Heart left ventricle (tissue), 16 donors: ENCODE data around the gene CDC37L1. TPM values are rescaled to one million over a fixed set of nuclear protein-coding genes. Genes with fewer than 3 reads are reported as not detected.

Experiments used
- ATAC-seq, 4 donors: fragments of 200-7000 bp; cut with Tn5 transposase; one replicate each; pipeline ENCODE4 v1.9.1; 2020 to 2022; ENCODE audit warnings: moderate library complexity in 4 of 4, mild to moderate bottlenecking in 3 of 4, moderate number of reproducible peaks in 1 of 4
- DNase-seq, 5 donors: peaks; one replicate each; pipeline ENCODE4 v3.0.0-alpha.2; 2020
- H3K27ac ChIP-seq, 12 donors: fragments of 200-600 bp; sonication (generic) in 4 of 12; one replicate each; pipeline versions ENCODE4 v1.5.0 to v1.8.0; 2016 to 2022; ENCODE audit warnings: mild to moderate bottlenecking in 2 of 12
- H3K27me3 ChIP-seq, 9 donors: fragments of 200-600 bp; sonication (generic) in 2 of 9; one replicate each; pipeline versions ENCODE4 v1.5.1 to v1.8.0; 2016 to 2022; ENCODE audit warnings: mild to moderate bottlenecking in 3 of 9
- H3K36me3 ChIP-seq, 9 donors: fragments of 200-600 bp; sonication (generic) in 2 of 9; one replicate each; pipeline versions ENCODE4 v1.5.0 to v1.8.0; 2018 to 2022; ENCODE audit warnings: mild to moderate bottlenecking in 2 of 9
- H3K4me1 ChIP-seq, 12 donors: fragments of 200-600 bp; sonication (generic) in 4 of 12; one replicate each; pipeline versions ENCODE4 v1.5.0 to v1.8.0; 2016 to 2022; ENCODE audit warnings: mild to moderate bottlenecking in 3 of 12
- H3K4me3 ChIP-seq, 12 donors: fragments of 200-600 bp; sonication (generic) in 4 of 12; one replicate each; pipeline versions ENCODE4 v1.5.0 to v1.8.0; 2017 to 2022; ENCODE audit warnings: mild to moderate bottlenecking in 9 of 12, moderate library complexity in 4 of 12
- H3K9me3 ChIP-seq, 12 donors: fragments of 200-600 bp; sonication (generic) in 4 of 12; one replicate each; pipeline versions ENCODE4 v1.5.0 to v1.8.0; 2016 to 2022; ENCODE audit warnings: mild to moderate bottlenecking in 1 of 12
- POLR2A ChIP-seq, 2 donors: fragments of 450-650 bp; IDR thresholded peaks; one replicate each; pipeline ENCODE4 v1.6.1; 2017; ENCODE audit warnings: antibody characterized with exemption in 2 of 2, mild to moderate bottlenecking in 2 of 2, moderate library complexity in 2 of 2
- WGBS, 4 donors: extraction: QIAGEN DNeasy Blood & Tissue Kit in 2 of 4; methylation state at CpG; one replicate each; pipeline versions ENCODE4 v1.1.5 to v1.1.7; 2013 to 2018; 5-methylcytosine and 5-hydroxymethylcytosine counted together
- intact Hi-C, 10 donors: fragments of 100-400 bp; cut with DNase I; formaldehyde crosslinking; loops; one replicate each; pipeline versions ENCODE4 v1.11.1 to v1.14.2; 2022
- polyA plus RNA-seq, 2 donors: library from polyadenylated mRNA; stranded (reverse); fragments of 200-250 nt; gene quantifications; one replicate each; pipeline ENCODE4 v1.2.3, GENCODE V29; 2013
- total RNA-seq, 9 donors: library from RNA; depleted of rRNA in 2 of 9; stranded (reverse); fragments of >200 nt in 2 of 9; fragmentation: NEBNext Ultra II Directional in 3 of 9; extraction: Animal tissue kit (Norgen Biotek cat#: 25700) in 3 of 9; gene quantifications; one replicate each; pipeline versions ENCODE4 v1.1.0 to v1.2.4, GENCODE V29; 2016 to 2023
- TF ChIP-seq, protein P1 (sequence below), 12 donors: fragments of 200-600 bp; sonication (generic) in 4 of 12; IDR thresholded peaks; one replicate each; pipeline versions ENCODE4 v1.5.0 to v1.8.0; 2018 to 2022; ENCODE audit warnings: antibody characterized with exemption in 12 of 12, mild to moderate bottlenecking in 5 of 12
- donor health status: ischemic (EF 13 %, LVEDD 7.1; RV severe dilation, severe dysfunction).
- donor health status: healthy with polysubstance abuse.
- donor health status: DM: no; HTN: yes; CAD: no.
- donor health status: DM: no; HTN: no; CAD: no.
- donor health status: ischemic (EF 25% LVEDD 6.9; RV normal size, moderate dysfunction).
- donor health status: ischemic (EF 25% LVEDD 5.7; RV mildly dilated, moderate dysfunction).
- donor health status: healthy.
- donor health status: DM: yes; HTN: yes; CAD: no.
- donor health status: ischemic (EF 35%, LVEDD 5.7; RV mildly dilated, moderate dysfunction).
- donor health status: nonischemic (EF 11% LVEDD 7.7; RV severe dilation, severe dysfunction).
- donor health status: DM: yes; HTN: yes; CAD: no.
- donor health status: PGD.
- donor health status: ischemic (EF 29% LVEDD 5.4; RV normal size, mild dysfunction).
- donor health status: nonischemic (EF 23%, LVEDD 6.1; RV moderate dilation, normal function).

The CDC37L1 gene
- total and polyA plus RNA-seq, 11 donors: 15.6 to 100 (median 34.9) TPM

DNA sequence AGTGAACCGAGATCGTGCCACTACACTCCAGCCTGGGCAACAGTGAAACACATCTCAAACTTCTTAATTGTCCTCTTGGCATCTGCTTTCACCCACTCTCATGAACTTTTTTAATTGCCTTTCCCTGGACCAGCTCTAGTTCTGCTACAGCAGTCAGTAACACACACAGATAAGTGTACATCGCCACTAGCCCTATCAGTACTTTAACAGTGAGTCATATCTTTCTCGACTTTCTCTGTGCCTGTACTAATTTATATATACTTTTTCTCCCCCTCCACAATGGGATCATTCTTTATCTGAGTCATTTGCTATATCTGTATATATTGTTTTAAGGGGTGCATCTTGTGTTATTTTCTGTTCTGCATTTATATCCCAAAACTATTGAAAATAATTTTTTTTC is 6.7 kb downstream of the CDC37L1 start:
- H3K27ac ChIP-seq: peak overlapping the region in 9 of 12 donors; percentile 15 to 82 (median 35)
- H3K27me3 ChIP-seq: no peaks in the 10 kb centered on the region
- no peak for TF ChIP-seq POLR2A (IDR thresholded peaks at IDR 0.05)
- TF ChIP-seq, protein P1, sequence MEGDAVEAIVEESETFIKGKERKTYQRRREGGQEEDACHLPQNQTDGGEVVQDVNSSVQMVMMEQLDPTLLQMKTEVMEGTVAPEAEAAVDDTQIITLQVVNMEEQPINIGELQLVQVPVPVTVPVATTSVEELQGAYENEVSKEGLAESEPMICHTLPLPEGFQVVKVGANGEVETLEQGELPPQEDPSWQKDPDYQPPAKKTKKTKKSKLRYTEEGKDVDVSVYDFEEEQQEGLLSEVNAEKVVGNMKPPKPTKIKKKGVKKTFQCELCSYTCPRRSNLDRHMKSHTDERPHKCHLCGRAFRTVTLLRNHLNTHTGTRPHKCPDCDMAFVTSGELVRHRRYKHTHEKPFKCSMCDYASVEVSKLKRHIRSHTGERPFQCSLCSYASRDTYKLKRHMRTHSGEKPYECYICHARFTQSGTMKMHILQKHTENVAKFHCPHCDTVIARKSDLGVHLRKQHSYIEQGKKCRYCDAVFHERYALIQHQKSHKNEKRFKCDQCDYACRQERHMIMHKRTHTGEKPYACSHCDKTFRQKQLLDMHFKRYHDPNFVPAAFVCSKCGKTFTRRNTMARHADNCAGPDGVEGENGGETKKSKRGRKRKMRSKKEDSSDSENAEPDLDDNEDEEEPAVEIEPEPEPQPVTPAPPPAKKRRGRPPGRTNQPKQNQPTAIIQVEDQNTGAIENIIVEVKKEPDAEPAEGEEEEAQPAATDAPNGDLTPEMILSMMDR (IDR thresholded peaks at IDR 0.05): no peak
- intact Hi-C loops: loop anchor here in 2 of 10 donors (10.0 kb wide), 1 partner anchor 299 kb away; the partner anchor contains the start of gene JAK2 (in 2 of the 2)
- H3K4me3 ChIP-seq: no peak overlapping the region
- H3K9me3 ChIP-seq: no peaks in the 10 kb centered on the region
- H3K36me3 ChIP-seq: peaks cover 0 to 64% (median 39%) of the 10 kb centered on the region in 9 donors
- ATAC-seq (peak; percentile 46 to 87 (median 62)), DNase-seq (no peak)
- H3K4me1 ChIP-seq: peaks cover 0 to 74% (median 31%) of the 10 kb centered on the region in 12 donors
- WGBS, 4 donors: 45 to 55% (median 48%) methylated on average over 4 of the region's 4 CpGs

- WGBS, 4 donors: 42 to 62% (median 53%) methylated on average over 1 of the region's 1 CpG
These were observed 7.2 kb downstream of the CDC37L1 start for GRCh38 chr9:4686584-4686983.

DNA sequence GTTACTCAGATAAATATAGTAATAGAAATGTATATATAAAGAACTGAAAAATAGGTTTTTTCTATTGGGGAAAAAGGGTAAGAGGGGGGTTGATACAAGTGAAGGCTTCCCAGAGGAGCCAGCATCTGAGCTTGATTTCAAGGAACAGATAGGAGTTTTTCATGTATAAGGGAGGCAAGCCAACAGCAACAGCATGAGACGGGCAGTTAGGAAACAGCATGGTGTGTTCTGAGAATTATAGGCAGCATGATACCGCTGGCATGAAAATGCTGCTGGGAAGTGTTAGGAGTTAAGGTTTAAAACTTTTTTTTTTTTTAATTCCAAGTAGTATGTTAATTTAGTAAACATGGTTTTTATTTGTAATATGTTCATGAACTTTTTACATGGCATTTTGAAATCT is 9.7 kb downstream of the CDC37L1 start:
- intact Hi-C loops: loop anchor here in 2 of 10 donors (10.0 kb wide), 1 partner anchor 296 kb away; the partner anchor contains the start of gene JAK2 (in 2 of the 2)
- WGBS, 4 donors: 22 to 69% (median 56%) methylated on average over 2 of the region's 2 CpGs
- no peaks in the 10 kb centered on the region for H3K27me3 ChIP-seq
- TF ChIP-seq POLR2A (IDR thresholded peaks at IDR 0.05): no peak
- TF ChIP-seq, protein P1 (IDR thresholded peaks at IDR 0.05): no peak
- H3K27ac ChIP-seq: peak overlapping the region in 1 of 12 donors; percentile 3
- peaks cover 0 to 56% (median 23%) of the 10 kb centered on the region in 12 donors for H3K4me1 ChIP-seq
- ATAC-seq: no peak
- no peak overlapping the region for H3K4me3 ChIP-seq
- no peak for DNase-seq
- no peaks in the 10 kb centered on the region for H3K9me3 ChIP-seq
- H3K36me3 ChIP-seq: peaks cover 0 to 89% (median 61%) of the 10 kb centered on the region in 9 donors

More at GRCh38 chr9:4686584-4686983, 7.2 kb downstream of the CDC37L1 start:
- H3K27me3 ChIP-seq: no peaks in the 10 kb centered on the region
- ATAC-seq (peak in 3 of 4 donors; percentile 15 to 44 (median 24)), DNase-seq (no peak)
- H3K36me3 ChIP-seq: peaks cover 0 to 69% (median 44%) of the 10 kb centered on the region in 9 donors
- H3K4me1 ChIP-seq: peaks cover 0 to 70% (median 26%) of the 10 kb centered on the region in 12 donors
- no peaks in the 10 kb centered on the region for H3K9me3 ChIP-seq
- peak overlapping the region in 9 of 12 donors; percentile 32 to 82 (median 37) for H3K27ac ChIP-seq
- TF ChIP-seq, protein P1 (IDR thresholded peaks at IDR 0.05): no peak
- no peak for TF ChIP-seq POLR2A (IDR thresholded peaks at IDR 0.05)
- intact Hi-C loops: loop anchor here in 2 of 10 donors (10.0 kb wide), 1 partner anchor 298 kb away; the partner anchor contains the start of gene JAK2 (in 2 of the 2)
- H3K4me3 ChIP-seq: no peak overlapping the region

- no peak overlapping the region for H3K4me3 ChIP-seq
- H3K4me1 ChIP-seq: peaks cover 0 to 49% (median 23%) of the 10 kb centered on the region in 12 donors
- WGBS, 4 donors: 65 to 88% (median 74%) methylated on average over 1 of the region's 1 CpG
- peaks cover 0 to 94% (median 68%) of the 10 kb centered on the region in 9 donors for H3K36me3 ChIP-seq
- no peaks in the 10 kb centered on the region for H3K9me3 ChIP-seq
- intact Hi-C loops: loop anchor here in 2 of 10 donors (10.0 kb wide), 1 partner anchor 295 kb away; the partner anchor contains the start of gene JAK2 (in 2 of the 2)
- DNase-seq (no peak), ATAC-seq (peak in 1 of 4 donors; percentile 11)
- H3K27ac ChIP-seq: peak overlapping the region in 2 of 12 donors; percentile 3 to 18
- TF ChIP-seq, protein P1 (IDR thresholded peaks at IDR 0.05): no peak
- no peak for TF ChIP-seq POLR2A (IDR thresholded peaks at IDR 0.05)
- H3K27me3 ChIP-seq: no peaks in the 10 kb centered on the region
These were observed 10.3 kb downstream of the CDC37L1 start for GRCh38 chr9:4689687-4690104.
